ENCODE data around the gene TGFBR3. TPM values are rescaled to one million over a fixed set of nuclear protein-coding genes. Genes with fewer than 3 reads are reported as not detected.
"Not testable (repeated sequence)": the region's sequence is repeated elsewhere in the genome, so short reads cannot be mapped to it uniquely, and the experiment has no call there.

Gene TGFBR3
- total RNA-seq, 1 donor from 2014 or later = 36.3 TPM

DNA sequence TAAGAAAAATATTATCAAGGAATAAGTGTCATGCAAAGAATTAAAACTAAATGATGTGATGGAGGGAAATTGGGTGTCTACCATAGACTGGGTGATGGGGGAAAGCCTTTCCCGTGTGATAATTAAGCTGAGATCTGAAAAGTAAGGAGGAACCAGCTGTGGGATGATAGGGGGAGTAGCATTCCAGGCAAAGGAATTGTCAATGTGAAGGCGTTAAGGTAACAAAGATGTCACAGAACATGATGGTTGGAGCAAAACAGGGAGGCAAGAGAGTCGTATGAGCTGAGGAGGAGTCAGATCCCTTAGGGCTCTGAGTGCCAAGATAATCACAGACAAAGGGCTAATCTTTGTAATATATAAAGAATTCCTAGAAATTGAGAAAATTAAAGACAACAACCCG, 215.2 kb downstream of the TGFBR3 start:
- no peak for ATAC-seq
- DNase-seq (ENCODE audit: missing footprints) = no peak
- intact Hi-C loops (cut with DNase I) = no loop called here

DNA sequence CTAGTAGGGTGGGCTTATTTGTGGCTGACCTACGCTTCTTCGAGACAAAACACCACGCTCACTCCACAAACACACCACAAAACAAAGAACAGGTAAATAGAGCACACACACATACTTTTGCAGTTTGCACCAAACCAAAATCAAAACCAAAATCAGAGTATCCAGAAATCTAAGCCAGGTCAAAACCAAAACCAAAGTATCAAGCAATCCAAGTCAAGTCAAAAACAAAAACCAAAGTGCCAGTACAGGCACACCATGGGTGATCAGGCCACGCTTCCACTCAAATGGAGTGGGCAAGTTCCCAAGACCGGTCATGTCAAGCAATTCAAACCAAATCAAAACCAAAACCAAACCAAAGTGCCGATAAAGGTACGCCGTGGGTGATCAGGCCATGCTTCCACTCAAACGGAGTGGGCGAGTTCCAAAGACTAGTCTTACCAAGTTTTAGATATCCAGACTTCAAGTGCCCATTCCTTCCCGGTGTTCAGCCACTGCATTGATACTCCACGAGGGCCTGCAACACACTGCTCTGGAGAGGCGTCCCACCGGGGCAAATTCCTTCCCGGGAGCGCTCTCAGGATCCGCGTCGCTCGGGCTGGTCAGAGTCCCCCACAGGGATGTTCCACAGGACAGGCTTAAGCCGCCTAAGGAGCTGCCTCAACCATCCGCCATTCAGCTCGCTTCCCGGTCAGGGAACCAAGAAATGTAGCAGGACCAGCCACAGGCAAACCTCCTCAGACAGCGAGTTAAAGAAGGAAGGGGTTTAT, 216.2 kb downstream of the TGFBR3 start:
- no peak for DNase-seq (ENCODE audit: missing footprints)
- intact Hi-C loops (cut with DNase I) = no loop called here
- ATAC-seq = no peak

DNA sequence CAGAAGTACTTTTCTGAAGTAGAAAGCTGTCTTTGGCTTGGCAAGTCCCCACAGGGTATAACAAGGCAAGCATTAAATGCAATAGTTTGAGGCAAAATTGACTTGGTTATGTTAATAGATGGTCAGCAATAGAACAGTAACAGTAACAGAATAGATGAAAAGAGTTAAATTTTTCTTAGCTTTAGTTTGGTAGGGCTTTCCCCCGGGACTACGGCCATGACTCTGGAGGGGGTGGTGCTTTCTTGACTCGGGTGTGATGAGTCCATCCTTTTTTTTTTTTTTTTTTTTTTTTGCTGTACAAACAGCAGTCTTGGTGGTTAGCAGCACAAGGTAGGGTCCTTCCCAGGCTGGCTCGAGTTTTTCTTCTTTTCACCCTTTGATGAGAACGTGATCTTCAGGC, 219.3 kb downstream of the TGFBR3 start:
- intact Hi-C loops (cut with DNase I); DNase-seq (ENCODE audit: missing footprints); ATAC-seq: not testable (repeated sequence)

DNA sequence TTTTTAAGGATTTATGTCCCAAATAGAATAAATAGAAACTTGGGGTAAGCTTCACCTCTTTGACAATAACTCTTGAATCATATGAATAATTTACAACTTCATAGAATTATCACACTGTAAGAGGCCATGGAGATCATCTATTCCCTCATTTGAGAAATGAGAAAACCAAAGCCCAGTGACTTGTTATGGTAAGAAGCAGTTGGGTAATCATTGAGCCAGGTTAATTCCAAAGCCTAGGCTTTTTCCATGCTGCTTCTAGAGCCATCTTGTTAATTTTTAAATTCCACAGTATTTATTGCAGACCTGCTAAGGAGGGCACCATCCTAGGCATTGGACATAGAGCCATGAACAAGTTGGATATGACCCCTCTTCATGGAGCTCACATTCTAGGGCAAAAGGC, 224.8 kb downstream of the TGFBR3 start:
- DNase-seq (ENCODE audit: missing footprints) (no peak), ATAC-seq (no peak)
- intact Hi-C loops (cut with DNase I) = no loop called here

DNA sequence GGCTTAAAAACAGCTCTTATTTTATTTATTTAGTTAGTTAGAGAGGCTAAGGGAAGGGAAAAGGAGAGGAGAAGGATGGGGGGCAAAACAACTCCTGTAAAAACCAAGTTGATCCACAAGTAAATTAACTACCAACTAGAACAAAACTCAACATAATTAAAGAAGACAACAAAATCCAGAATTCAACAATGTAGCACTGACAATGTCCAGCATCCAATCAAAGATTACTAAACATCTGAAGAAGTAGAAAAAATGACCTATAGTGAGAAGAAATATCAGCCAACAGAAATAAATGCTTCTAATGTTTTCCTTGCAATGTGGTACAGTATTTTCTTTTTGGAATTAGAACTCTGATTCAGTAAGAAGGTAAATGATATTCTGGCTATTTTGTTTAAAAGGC, 225.2 kb downstream of the TGFBR3 start:
- intact Hi-C loops (cut with DNase I) = no loop called here
- ATAC-seq = no peak
- DNase-seq (ENCODE audit: missing footprints) = no peak

DNA sequence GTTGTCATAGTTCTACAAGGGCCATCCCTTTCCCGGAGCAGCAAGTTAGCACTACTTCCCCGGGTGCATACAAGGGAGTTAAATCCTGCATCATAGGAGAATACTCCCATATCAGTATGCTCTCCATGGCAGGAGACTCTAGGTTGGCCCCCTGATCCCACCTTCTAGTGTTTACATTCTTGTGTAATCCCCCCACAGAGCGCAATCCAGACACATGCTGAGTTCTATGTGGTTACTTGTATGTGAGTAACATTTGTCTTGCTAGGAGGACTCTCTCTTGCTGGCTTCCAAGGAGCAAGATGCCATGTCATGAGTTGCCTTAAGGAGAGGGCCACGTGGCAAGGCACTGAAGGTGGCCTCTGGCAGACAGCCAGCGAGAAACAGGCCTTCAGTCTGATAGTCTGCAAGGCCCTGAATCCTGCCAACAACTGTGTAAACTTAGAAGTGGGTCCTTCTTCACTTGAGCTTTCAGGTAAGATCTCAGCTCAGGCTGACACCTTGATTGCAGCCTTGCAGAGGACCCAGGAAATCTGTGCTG, 230.0 kb downstream of the TGFBR3 start:
- DNase-seq (ENCODE audit: missing footprints) (no peak), ATAC-seq (no peak)
- intact Hi-C loops (cut with DNase I) = no loop called here

DNA sequence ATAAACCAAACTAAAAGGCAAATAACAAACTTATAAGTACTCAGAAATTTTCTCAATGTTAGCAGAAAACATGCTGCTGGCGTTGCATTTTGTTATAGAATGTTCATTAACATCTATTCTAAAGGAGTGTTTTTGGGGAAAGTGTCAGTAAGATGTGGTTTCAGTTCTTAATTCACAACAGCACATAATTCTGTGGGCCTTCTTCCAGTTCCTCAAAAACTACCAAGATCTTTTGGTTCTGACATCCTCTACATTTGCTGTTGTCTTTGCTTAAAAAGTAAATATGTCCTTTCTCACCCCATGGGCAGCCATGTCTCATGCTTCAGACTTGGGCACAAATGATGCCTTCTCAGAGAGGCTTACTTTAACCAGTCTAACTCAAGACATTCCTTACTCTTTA, 232.8 kb downstream of the TGFBR3 start:
- no peak for ATAC-seq
- intact Hi-C loops (cut with DNase I) = no loop called here
- DNase-seq (ENCODE audit: missing footprints) = no peak

DNA sequence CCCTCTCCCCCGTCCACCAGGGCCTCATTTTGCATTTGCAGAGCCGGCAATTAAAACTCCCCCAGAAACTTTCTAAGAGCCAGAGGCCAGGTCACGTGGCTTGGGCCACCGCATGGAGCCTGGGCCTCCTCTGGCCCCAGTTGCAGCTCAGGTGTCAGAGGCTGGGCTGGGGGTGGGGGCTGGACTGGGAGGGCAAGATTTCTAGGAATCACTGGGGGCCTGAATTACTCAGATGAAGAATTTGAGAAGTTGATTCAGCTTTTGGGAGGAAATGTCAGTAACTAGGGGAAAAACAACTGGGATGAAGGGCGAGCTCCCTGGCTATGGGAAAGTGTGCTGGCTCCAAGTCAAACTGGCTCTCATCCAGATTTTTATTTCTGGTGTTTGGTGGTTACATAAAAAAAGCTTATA, 234.3 kb downstream of the TGFBR3 start:
- DNase-seq (ENCODE audit: missing footprints) (no peak), ATAC-seq (peak; percentile 56)
- intact Hi-C loops (cut with DNase I) = no loop called here

DNA sequence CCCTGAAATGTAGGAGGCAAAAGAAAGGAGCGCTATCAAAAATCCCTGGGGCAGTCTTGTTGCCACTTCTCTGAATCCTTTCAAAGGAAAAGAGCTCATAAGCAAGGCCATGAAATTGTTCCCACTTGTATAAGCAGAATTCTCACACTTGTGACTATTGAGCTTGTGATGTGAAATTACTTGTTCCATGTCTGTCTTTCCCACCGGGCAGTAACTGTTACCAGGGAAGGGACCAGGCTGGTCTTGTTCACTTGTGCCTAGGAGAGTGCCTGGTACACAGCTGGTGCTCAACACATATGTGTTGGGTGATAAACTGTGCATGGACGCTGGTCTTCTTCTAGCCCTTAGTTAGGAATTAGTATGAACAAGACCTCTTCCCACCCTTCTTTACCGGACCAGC, 234.7 kb downstream of the TGFBR3 start:
- DNase-seq (ENCODE audit: missing footprints) (no peak), ATAC-seq (no peak)
- intact Hi-C loops (cut with DNase I) = no loop called here

DNA sequence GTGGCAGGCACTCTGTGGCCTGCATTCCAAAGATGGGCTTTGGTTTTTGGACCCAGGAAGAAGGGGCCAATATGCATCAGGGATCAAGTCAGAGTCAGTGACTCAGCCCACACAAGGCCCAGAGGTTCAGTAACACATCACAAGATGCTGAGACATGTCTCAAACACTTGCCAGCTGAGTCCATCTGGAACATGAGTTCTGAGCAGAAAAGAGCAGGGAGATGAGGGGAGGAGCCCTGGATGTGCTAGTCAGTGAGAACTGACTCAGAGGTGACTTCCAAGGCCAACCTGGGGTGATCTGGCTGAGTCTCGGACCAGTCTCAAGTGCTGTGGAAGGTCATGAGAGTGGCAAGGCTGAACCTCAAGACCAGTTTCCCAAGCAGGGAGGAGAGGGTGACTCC, 235.2 kb downstream of the TGFBR3 start:
- DNase-seq (ENCODE audit: missing footprints) (no peak), ATAC-seq (peak; percentile 95)
- intact Hi-C loops (cut with DNase I) = no loop called here

DNA sequence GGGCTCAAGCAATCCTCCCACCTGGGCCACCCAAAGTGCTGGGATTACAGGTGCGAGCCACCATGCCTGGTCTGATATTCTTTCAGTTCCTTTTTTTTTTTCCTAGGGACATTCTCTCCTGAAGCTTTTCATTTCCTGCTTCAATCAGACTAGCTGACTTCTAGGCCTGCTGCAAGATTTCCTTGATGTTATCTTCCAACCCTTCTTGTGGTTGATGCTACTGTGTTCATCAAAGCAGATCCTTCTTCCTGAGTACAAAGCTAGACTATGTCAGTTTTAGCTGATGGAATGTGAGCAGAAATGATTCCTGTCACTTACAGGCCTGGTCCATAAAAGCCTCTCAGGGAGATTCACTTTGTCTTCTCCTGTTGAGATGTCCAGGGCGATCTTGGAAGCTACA, 238.9 kb downstream of the TGFBR3 start:
- ATAC-seq (no peak), DNase-seq (ENCODE audit: missing footprints) (no peak)
- intact Hi-C loops (cut with DNase I) = no loop called here

DNA sequence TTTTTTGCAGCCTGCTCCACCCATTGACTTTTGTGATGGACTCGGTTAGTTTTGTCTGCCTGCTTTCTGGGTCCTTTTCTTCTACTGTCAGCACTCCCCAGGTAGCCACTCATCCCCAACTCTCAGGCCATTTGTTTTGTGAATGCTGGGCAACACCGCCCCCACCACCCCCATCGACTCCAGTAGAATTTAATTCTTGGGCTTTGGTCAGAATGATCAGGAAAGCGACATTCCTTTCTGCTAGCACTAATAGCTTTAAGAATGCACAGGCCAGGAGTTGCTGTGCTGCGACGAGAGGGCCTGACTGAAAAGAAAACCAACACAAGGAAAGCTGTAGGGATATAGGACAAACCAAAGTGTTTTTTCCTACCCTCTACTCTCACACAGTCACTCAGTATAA, 240.9 kb downstream of the TGFBR3 start:
- no peak for ATAC-seq
- intact Hi-C loops (cut with DNase I) = no loop called here
- no peak for DNase-seq (ENCODE audit: missing footprints)

DNA sequence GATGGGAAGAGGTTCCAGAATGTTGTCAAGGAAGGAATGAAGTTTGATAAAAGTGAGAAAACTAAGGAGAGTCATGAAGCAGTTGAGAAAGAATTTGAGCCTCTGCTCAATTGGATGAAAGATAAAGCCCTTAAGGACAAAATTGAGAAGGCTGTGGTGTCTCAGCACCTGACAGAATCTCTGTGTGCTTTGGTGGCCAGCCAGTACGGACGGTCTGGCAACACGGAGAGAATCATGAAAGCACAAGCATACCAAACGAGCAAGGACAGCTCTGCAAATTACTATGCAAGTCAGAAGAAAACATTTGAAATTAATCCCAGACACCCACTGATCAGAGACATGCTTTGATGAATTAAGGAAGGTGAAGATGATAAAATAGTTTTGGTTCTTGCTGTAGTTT, 242.5 kb downstream of the TGFBR3 start:
- ATAC-seq = no peak
- no peak for DNase-seq (ENCODE audit: missing footprints)

DNA sequence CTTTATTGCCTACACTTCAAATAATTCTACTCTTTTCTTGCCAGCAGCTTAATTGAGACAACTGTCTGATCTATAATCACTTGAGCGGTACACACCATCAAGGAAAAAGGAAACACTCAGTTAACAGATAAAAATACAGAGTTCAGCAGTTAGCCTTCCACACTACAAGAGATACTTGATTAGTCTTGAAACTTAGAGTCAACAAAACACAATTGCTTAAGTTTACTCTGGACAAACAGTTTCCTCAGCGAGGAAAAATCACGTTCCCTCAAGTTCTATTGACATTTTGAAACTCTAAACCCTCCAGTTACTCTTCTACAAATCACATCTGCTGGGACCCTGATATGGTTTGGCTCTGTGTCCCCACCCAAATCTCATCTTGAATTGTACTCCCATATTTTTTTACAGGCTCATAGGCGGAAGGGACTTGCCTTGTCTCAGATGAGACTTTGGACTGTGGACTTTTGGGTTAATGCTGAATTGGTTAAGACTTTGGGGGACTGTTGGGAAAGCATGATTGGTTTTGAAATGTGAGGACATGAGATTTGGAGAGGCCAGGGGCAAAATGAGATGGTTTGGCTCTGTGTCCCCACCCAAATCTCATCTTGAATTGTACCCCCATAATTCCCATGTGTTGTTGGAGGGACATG, 244.9 kb downstream of the TGFBR3 start:
- DNase-seq (ENCODE audit: missing footprints) (no peak), ATAC-seq (no peak)
- intact Hi-C loops (cut with DNase I) = no loop called here

More for the DNA sequence above, 242.5 kb downstream of the TGFBR3 start:
- intact Hi-C loops (cut with DNase I) = no loop called here

DNA sequence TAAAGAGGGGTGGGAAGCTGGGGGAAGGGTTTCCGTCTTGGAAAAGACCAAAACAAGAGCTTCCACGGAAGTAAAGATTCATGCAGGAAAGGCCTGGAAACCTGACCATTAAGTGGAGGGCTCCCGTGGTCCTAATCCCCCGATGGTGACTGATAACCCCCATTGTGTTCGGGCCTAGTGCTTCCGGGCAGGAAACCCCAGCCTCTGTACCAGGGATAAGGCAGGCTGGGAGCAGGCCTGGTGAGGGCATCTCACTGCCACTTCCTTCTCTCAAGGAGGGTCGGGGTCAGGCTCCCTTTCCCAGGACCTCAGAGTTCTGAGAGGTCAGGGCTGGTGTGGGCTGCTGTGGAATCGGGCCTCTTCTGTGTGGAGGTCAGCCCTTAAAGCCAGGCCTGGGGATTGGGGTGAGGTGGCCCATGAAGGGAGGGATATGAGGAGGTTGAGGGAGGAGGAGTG, 248.4 kb downstream of the TGFBR3 start:
- ATAC-seq (no peak), DNase-seq (ENCODE audit: missing footprints) (no peak)
- intact Hi-C loops (cut with DNase I) = no loop called here

DNA sequence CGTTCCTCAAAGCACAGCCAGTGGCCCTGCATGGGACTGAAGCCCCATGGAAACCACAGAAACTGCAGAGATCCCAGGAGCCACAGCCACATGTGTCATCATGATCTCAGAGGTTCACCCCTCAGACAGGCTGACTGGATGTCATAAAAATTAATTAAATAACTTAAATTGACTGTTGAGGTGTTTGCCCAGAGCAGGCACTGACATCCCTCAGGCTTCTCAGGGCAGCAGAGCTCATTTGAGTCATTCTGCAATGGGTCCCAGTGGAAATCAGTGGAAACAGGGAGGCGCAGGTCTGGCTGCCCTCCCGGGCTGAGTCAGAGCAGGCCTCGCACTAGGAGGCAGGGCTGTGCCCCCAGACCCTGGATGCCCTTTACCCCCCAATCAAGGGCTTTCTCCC, 250.2 kb downstream of the TGFBR3 start:
- ATAC-seq = no peak
- intact Hi-C loops (cut with DNase I) = no loop called here
- no peak for DNase-seq (ENCODE audit: missing footprints)

DNA sequence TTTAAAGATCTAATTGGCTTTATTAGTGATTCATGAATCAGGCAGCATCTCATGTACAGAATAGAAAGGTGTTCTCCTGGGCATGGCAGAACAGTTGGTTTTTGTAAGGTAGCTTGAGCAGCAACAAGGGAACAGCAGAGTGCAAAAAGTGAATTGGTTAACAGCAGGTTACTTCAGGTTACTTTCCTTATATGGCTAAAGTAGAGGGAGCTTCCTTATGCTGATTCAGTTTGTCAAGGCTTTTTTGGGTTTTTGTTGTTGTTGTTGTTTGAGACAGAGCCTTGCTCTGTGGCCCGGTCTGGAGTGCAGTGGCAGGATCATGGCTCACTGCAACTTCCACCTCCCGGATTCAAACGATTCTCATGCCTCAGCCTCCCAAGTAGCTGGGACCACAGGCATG, 252.5 kb downstream of the TGFBR3 start:
- ATAC-seq = no peak
- intact Hi-C loops (cut with DNase I) = no loop called here
- DNase-seq (ENCODE audit: missing footprints) = no peak

DNA sequence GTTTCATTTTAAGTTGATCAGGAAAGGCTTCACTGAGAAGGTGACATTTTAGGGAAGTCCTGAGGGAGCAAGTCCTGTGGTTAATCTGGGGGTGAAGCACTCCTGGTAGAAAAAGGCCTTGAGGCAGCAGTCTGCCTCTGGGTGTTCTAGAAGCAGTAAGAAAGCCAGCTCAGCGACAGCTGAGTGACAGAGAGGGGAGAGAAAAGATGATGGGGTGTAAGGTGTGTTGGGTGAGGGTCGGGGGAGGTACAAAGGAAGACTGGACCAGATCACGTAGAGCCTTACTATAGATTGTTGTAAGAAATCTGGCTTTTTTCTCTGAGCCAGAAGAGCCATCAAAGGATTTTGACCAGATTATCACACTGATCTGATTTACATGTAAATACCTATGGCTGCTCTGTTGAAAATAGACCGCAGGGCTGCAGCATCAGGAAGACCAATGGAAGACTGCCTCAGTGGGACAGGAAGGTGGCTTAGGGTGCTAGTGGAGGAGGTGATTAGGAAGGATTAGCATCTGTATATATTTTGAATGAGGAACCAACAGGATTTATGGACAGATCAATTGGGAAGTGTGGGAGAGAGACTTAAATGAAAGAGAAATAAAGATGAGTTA, 254.1 kb downstream of the TGFBR3 start:
- DNase-seq (ENCODE audit: missing footprints) = no peak
- no peak for ATAC-seq
- intact Hi-C loops (cut with DNase I) = no loop called here

DNA sequence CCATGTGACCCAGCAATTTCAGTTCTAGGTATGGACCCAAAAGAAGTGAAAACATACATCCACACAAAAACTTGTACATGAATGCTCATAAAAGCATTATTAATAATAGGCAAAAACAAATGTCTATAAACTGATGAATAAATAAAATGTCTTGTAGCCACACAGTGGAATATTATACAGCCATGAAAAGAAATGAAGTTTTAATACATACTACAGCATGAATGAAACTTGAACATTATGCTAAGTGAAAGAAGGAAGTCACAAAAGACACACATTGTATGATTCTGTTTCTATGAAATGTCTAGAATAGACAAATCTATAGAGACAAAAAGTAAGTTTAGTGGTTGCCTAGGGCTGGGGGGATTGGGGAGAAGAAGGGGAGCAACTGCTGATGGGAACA, 255.1 kb downstream of the TGFBR3 start:
- ATAC-seq = no peak
- DNase-seq (ENCODE audit: missing footprints) = no peak
- intact Hi-C loops (cut with DNase I) = no loop called here
